ENCODE data around the gene CFTR.

Gene CFTR

DNA sequence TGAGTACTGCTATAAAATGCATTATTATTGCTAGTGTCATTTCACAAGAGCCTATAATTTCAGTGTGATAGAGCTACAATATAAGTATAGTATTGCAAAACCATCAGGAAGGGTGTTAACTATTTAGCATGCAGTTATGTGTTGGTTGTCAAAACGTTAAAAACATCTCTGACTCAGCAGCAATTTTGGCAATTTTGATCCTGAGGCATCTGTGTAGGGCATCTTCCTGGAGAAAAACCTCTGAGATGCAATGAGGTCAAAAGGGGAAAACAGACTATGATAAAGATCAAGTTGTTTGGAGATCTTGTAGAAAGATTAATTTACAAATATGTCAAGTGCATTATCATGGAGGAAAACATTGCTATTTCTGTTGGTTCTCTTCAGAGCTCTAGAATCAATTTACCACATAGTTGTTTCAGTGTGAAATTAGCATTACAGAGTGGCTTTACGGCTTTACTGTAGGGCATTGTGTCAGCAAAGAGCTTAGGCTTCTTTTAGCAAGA, 5.3 kb downstream of the CFTR start:
- TF ChIP-seq, protein P1, sequence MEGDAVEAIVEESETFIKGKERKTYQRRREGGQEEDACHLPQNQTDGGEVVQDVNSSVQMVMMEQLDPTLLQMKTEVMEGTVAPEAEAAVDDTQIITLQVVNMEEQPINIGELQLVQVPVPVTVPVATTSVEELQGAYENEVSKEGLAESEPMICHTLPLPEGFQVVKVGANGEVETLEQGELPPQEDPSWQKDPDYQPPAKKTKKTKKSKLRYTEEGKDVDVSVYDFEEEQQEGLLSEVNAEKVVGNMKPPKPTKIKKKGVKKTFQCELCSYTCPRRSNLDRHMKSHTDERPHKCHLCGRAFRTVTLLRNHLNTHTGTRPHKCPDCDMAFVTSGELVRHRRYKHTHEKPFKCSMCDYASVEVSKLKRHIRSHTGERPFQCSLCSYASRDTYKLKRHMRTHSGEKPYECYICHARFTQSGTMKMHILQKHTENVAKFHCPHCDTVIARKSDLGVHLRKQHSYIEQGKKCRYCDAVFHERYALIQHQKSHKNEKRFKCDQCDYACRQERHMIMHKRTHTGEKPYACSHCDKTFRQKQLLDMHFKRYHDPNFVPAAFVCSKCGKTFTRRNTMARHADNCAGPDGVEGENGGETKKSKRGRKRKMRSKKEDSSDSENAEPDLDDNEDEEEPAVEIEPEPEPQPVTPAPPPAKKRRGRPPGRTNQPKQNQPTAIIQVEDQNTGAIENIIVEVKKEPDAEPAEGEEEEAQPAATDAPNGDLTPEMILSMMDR (IDR thresholded peaks at IDR 0.05), result no peak
- Histone ChIP-seq H3K9me3 (no peaks in the 10 kb centered on the region), H3K4me1 (ENCODE audit: control insufficient read depth in 1 of 2, insufficient read depth in 1 of 2, low read depth in 1 of 2, low read length in 1 of 2) (no peaks in the 10 kb centered on the region), H3K27ac (no peak overlapping the region), H3K4me3 (ENCODE audit: low read depth in 1 of 2, low read length in 1 of 2) (no peak overlapping the region), H3K36me3 (no peaks in the 10 kb centered on the region), H3K27me3 (peaks cover 19% of the 10 kb centered on the region)

- Histone ChIP-seq H3K27ac (no peak overlapping the region), H3K9me3 (no peaks in the 10 kb centered on the region), H3K4me1 (ENCODE audit: control insufficient read depth in 1 of 2, insufficient read depth in 1 of 2, low read depth in 1 of 2, low read length in 1 of 2) (no peaks in the 10 kb centered on the region), H3K4me3 (ENCODE audit: low read depth in 1 of 2, low read length in 1 of 2) (no peak overlapping the region), H3K36me3 (no peaks in the 10 kb centered on the region), H3K27me3 (no peaks in the 10 kb centered on the region)
- TF ChIP-seq, protein P1 (IDR thresholded peaks at IDR 0.05), result no peak
Observed at GRCh38 chr7:117489016-117489415, 9.2 kb downstream of the CFTR start.

- no peaks in the 10 kb centered on the region for H3K36me3 ChIP-seq
- no peaks in the 10 kb centered on the region for H3K4me1 ChIP-seq (ENCODE audit: control insufficient read depth in 1 of 2, insufficient read depth in 1 of 2, low read depth in 1 of 2, low read length in 1 of 2)
- TF ChIP-seq, protein P1 (IDR thresholded peaks at IDR 0.05), result no peak
- no peaks in the 10 kb centered on the region for H3K9me3 ChIP-seq
- H3K4me3 ChIP-seq (ENCODE audit: low read depth in 1 of 2, low read length in 1 of 2), result no peak overlapping the region
- no peak overlapping the region for H3K27ac ChIP-seq
- no peaks in the 10 kb centered on the region for H3K27me3 ChIP-seq
Observed at GRCh38 chr7:117489430-117489829, 9.6 kb downstream of the CFTR start.

DNA sequence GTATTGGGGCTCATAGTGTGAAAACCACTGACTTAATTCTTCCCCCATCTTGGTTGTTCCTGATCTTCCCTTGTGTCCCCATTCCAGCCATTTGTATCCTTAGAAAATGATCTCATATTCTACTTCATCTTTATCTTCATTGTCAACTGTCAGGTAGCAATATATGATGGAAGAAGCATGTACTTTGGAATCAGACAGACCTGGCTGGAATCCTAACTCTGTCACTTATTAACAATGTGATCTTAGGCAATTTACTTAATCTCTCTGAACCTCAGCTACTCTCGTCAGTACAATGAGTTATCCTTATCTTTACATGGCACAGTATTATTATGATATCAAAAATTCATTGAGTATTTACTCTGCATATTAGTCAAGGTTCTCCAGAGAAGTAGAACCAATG, 10.1 kb downstream of the CFTR start:
- Histone ChIP-seq H3K27me3 (no peaks in the 10 kb centered on the region), H3K9me3 (no peaks in the 10 kb centered on the region), H3K4me3 (ENCODE audit: low read depth in 1 of 2, low read length in 1 of 2) (no peak overlapping the region), H3K4me1 (ENCODE audit: control insufficient read depth in 1 of 2, insufficient read depth in 1 of 2, low read depth in 1 of 2, low read length in 1 of 2) (no peaks in the 10 kb centered on the region), H3K36me3 (no peaks in the 10 kb centered on the region), H3K27ac (no peak overlapping the region)
- TF ChIP-seq, protein P1 (IDR thresholded peaks at IDR 0.05), result no peak

DNA sequence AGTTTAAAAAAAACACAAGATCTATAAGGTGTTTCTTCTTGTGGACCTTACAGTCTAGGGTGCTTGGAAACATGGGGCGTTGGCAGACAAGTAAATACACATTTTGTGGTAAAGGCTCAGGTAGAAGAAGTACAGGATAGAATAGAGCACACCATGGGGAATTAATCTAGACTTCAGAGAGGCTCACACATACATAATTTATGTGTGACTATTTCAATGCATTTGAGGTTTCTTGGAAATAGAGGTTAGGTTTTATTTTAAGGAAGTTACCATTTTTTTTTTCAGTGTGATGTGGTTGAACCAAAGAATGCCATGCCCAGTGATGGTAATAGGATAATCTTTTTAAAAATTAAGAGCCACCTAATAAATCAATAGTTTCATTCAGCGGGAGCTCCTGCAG, 12.8 kb downstream of the CFTR start:
- no peaks in the 10 kb centered on the region for H3K4me1 ChIP-seq (ENCODE audit: control insufficient read depth in 1 of 2, insufficient read depth in 1 of 2, low read depth in 1 of 2, low read length in 1 of 2)
- H3K4me3 ChIP-seq (ENCODE audit: low read depth in 1 of 2, low read length in 1 of 2), result no peak overlapping the region
- TF ChIP-seq, protein P1 (IDR thresholded peaks at IDR 0.05), result no peak
- no peaks in the 10 kb centered on the region for H3K9me3 ChIP-seq
- H3K27ac ChIP-seq, result no peak overlapping the region
- no peaks in the 10 kb centered on the region for H3K36me3 ChIP-seq
- H3K27me3 ChIP-seq, result no peaks in the 10 kb centered on the region

GRCh38 chr7:117493460-117493859, 13.6 kb downstream of the CFTR start:
- no peak overlapping the region for H3K27ac ChIP-seq
- H3K4me1 ChIP-seq (ENCODE audit: control insufficient read depth in 1 of 2, insufficient read depth in 1 of 2, low read depth in 1 of 2, low read length in 1 of 2), result no peaks in the 10 kb centered on the region
- no peaks in the 10 kb centered on the region for H3K27me3 ChIP-seq
- TF ChIP-seq, protein P1 (IDR thresholded peaks at IDR 0.05), result no peak
- no peak overlapping the region for H3K4me3 ChIP-seq (ENCODE audit: low read depth in 1 of 2, low read length in 1 of 2)
- no peaks in the 10 kb centered on the region for H3K36me3 ChIP-seq
- no peaks in the 10 kb centered on the region for H3K9me3 ChIP-seq
